A549 (cell line): Measurements from ENCODE around the gene NDUFA11.

Experiments used
- EP300 ChIP-seq, 2 experiments: fragments of >200 bp; sonication (Bioruptor Twin); formaldehyde crosslinking; IDR thresholded peaks; 2 replicates in 1 of 2; 3 replicates in 1 of 2; pipeline ENCODE4 v1.6.1; 2016 to 2017
- JUN ChIP-seq, 2 experiments: fragments of >200 bp; sonication (Bioruptor Twin); formaldehyde crosslinking; IDR thresholded peaks; 2 replicates in 1 of 2; 3 replicates in 1 of 2; pipeline ENCODE4 v1.6.1; 2016 to 2017
- MAZ ChIP-seq: fragments of 150-350 bp; IDR thresholded peaks from 2 replicates; pipeline ENCODE4 v1.6.1; 2014; ENCODE audit warnings: antibody characterized with exemption, low read depth, low read length, borderline replicate concordance
- POLR2A ChIP-seq: IDR thresholded peaks from 2 replicates; pipeline ENCODE4 v1.6.1; 2012; ENCODE audit warnings: mild to moderate bottlenecking, low read length
- RAD21 ChIP-seq, 2 experiments: fragments of >200 bp in 1 of 2; sonication (Bioruptor Twin) in 1 of 2; formaldehyde crosslinking in 1 of 2; IDR thresholded peaks in 1 of 2; conservative IDR thresholded peaks in 1 of 2; 2 replicates in 1 of 2; 3 replicates in 1 of 2; pipeline ENCODE4 v1.6.1; 2012 to 2018; ENCODE audit warnings: inconsistent platforms in 1 of 2
- TF ChIP-seq, protein P1 (sequence below): fragments of >200 bp; sonication (Bioruptor Twin); formaldehyde crosslinking; IDR thresholded peaks from 3 replicates; pipeline ENCODE4 v1.5.1; 2016
- TF ChIP-seq, protein P2 (sequence below): fragments of >200 bp; sonication (Bioruptor Twin); formaldehyde crosslinking; IDR thresholded peaks from 3 replicates; pipeline ENCODE4 v1.6.1; 2016

DNA sequence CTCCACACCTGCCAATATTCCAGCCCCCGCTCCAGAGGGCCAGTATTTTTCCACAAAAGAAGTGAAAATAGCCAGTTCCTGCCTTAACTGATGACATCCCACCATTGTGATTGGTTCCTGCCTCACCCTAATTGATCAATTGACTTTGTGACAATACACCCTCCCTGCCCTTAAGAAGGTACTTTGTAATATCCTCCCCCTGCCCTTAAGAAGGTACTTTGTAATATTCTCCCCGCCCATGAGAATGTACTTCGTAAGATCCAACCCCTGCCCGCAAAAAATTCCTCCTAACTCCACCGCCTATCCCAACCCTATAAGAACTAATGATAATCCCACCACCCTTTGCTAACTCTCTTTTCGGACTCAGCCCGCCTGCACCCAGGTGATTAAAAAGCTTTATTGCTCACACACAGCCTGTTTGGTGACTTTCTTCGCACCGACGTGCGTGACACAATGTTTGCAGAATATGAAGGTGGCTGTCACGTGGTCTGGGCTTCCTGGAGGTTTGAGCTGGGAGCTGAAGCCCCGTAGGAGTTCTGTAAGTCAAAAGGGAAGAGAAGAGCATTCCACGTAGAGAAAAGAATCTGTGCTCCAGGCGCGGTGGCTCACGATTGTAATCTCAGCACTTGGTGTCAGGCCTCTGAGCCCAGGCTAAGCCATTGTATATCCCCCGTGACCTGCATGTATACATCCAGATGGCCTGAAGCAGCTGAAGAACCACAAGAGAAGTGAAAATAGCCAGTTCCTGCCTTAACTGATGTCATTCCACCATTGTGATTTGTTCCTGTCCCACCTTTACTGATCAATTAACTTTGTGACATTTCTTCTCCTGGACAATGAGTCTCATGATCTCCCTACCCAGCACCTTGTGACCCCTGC, 46.1 kb downstream of the NDUFA11 start:
- no peak for TF ChIP-seq JUN (IDR thresholded peaks at IDR 0.05)
- TF ChIP-seq POLR2A, result no peak
- no peak for TF ChIP-seq RAD21 (conservative IDR thresholded peaks at IDR 0.05 in 1 of 2, IDR thresholded peaks at IDR 0.05 in 1 of 2)
- no peak for TF ChIP-seq MAZ
- TF ChIP-seq, protein P1, sequence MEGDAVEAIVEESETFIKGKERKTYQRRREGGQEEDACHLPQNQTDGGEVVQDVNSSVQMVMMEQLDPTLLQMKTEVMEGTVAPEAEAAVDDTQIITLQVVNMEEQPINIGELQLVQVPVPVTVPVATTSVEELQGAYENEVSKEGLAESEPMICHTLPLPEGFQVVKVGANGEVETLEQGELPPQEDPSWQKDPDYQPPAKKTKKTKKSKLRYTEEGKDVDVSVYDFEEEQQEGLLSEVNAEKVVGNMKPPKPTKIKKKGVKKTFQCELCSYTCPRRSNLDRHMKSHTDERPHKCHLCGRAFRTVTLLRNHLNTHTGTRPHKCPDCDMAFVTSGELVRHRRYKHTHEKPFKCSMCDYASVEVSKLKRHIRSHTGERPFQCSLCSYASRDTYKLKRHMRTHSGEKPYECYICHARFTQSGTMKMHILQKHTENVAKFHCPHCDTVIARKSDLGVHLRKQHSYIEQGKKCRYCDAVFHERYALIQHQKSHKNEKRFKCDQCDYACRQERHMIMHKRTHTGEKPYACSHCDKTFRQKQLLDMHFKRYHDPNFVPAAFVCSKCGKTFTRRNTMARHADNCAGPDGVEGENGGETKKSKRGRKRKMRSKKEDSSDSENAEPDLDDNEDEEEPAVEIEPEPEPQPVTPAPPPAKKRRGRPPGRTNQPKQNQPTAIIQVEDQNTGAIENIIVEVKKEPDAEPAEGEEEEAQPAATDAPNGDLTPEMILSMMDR, result no peak
- TF ChIP-seq EP300 (IDR thresholded peaks at IDR 0.05), result no peak
- TF ChIP-seq, protein P2, sequence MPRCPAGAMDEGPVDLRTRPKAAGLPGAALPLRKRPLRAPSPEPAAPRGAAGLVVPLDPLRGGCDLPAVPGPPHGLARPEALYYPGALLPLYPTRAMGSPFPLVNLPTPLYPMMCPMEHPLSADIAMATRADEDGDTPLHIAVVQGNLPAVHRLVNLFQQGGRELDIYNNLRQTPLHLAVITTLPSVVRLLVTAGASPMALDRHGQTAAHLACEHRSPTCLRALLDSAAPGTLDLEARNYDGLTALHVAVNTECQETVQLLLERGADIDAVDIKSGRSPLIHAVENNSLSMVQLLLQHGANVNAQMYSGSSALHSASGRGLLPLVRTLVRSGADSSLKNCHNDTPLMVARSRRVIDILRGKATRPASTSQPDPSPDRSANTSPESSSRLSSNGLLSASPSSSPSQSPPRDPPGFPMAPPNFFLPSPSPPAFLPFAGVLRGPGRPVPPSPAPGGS, result no peak
